NB4 (cell line): ENCODE measurements around the gene ATXN7.

Source experiments
- POLR2A ChIP-seq: IDR thresholded peaks from 2 replicates; pipeline ENCODE4 v1.6.1; 2011; ENCODE audit warnings: mild to moderate bottlenecking; ENCODE audit not compliant: insufficient read length; ENCODE audit errors: extremely low read depth
- TF ChIP-seq, protein P1 (sequence below): IDR thresholded peaks from one replicate; pipeline ENCODE4 v1.5.1; 2012; ENCODE audit warnings: low read depth, low read length

DNA sequence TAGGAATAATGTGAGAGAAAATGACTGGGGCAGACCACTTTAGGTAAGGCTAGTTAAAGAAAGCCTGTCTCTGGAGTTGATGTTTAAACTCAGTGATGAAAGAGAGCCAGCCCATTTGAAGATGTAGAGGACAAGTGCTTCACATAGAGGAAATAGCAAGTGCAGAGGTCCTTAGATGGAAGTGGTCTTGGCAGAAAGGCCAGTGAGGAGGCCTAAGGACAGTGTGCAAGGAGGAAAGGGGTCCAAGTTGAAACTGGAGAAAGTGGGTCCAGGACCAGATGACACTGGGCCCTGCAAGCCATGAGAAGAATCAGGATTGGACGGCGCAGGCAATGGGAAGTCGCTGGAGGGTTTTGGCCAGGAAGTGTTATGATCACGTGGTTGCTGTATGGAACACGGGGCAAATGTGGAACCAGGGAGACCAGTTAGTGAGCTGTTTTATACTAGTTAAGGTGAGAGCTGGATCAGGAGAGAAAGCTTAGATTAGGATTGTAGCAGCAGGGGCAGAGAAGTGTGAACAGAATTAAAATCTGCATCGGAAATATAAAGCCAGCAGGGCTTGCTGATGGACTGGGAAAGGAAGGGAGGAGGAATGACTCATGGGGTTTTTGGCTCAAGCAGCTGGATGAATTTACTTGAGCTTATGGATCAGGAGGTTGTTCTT lies 96.5 kb downstream of the ATXN7 start:
- TF ChIP-seq POLR2A, result no peak
- TF ChIP-seq, protein P1, sequence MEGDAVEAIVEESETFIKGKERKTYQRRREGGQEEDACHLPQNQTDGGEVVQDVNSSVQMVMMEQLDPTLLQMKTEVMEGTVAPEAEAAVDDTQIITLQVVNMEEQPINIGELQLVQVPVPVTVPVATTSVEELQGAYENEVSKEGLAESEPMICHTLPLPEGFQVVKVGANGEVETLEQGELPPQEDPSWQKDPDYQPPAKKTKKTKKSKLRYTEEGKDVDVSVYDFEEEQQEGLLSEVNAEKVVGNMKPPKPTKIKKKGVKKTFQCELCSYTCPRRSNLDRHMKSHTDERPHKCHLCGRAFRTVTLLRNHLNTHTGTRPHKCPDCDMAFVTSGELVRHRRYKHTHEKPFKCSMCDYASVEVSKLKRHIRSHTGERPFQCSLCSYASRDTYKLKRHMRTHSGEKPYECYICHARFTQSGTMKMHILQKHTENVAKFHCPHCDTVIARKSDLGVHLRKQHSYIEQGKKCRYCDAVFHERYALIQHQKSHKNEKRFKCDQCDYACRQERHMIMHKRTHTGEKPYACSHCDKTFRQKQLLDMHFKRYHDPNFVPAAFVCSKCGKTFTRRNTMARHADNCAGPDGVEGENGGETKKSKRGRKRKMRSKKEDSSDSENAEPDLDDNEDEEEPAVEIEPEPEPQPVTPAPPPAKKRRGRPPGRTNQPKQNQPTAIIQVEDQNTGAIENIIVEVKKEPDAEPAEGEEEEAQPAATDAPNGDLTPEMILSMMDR, result no peak
